Colonic mucosa (tissue), 4 donors: ENCODE measurements around the gene GSX2. TPM values are rescaled to one million over a fixed set of nuclear protein-coding genes. Genes with fewer than 3 reads are reported as not detected.

Experiments
- DNase-seq: peaks from one replicate; pipeline ENCODE4 v3.0.0-alpha.2; 2020
- H3K27ac ChIP-seq: fragments of 200-600 bp; one replicate; pipeline ENCODE4 v1.8.0; 2021
- H3K27me3 ChIP-seq: fragments of 200-600 bp; one replicate; pipeline ENCODE4 v1.8.0; 2021
- H3K36me3 ChIP-seq: fragments of 200-600 bp; one replicate; pipeline ENCODE4 v1.8.0; 2021
- H3K4me1 ChIP-seq: fragments of 200-600 bp; one replicate; pipeline ENCODE4 v1.8.0; 2021; ENCODE audit warnings: mild to moderate bottlenecking
- H3K4me3 ChIP-seq: fragments of 200-600 bp; one replicate; pipeline ENCODE4 v1.8.0; 2021
- H3K9ac ChIP-seq, 2 donors: one replicate each; pipeline ENCODE4 v1.7.0; 2013; ENCODE audit warnings: control low read depth in 2 of 2, low read depth in 2 of 2, low read length in 2 of 2
- H3K9me3 ChIP-seq: fragments of 200-600 bp; one replicate; pipeline ENCODE4 v1.8.0; 2021
- CTCF ChIP-seq: fragments of 200-600 bp; IDR thresholded peaks from one replicate; pipeline ENCODE4 v1.8.0; 2022; ENCODE audit warnings: antibody characterized with exemption, mild to moderate bottlenecking
- intact Hi-C: fragments of 100-400 bp; cut with DNase I; formaldehyde crosslinking; loops from one replicate; pipeline ENCODE4 v1.14.1; 2022
- total RNA-seq, 2 donors: library from RNA; stranded (reverse); fragmentation: NEBNext Ultra II Directional in 1 of 2; extraction: Animal tissue kit (Norgen Biotek cat#: 25700) in 1 of 2; gene quantifications; one replicate each; pipeline ENCODE4 v1.2.1, GENCODE V29; 2021
- donor health status: healthy.
- donor health status: DM: no; HTN: no; CAD: no.
- donor health status: DM: no; HTN: no; CAD: no.

Gene GSX2
- total RNA-seq, 2 donors from 2014 or later, result not detected

- Histone ChIP-seq H3K4me3 (no peak overlapping the region), H3K4me1 (no peaks in the 10 kb centered on the region), H3K27ac (no peak overlapping the region), H3K36me3 (no peaks in the 10 kb centered on the region), H3K9ac (no peak overlapping the region), H3K9me3 (no peaks in the 10 kb centered on the region), H3K27me3 (peaks cover 75% of the 10 kb centered on the region)
- intact Hi-C loops, result no loop called here
- DNase-seq, result no peak
- TF ChIP-seq CTCF, result no peak
Measured at GRCh38 chr4:54094451-54094850, 5.5 kb upstream of the GSX2 start.

- Histone ChIP-seq H3K4me1 (peaks cover 6% of the 10 kb centered on the region), H3K9ac (no peak overlapping the region), H3K4me3 (no peak overlapping the region), H3K9me3 (no peaks in the 10 kb centered on the region), H3K36me3 (no peaks in the 10 kb centered on the region), H3K27ac (no peak overlapping the region), H3K27me3 (peaks cover 77% of the 10 kb centered on the region)
- no peak for DNase-seq
- intact Hi-C loops, result no loop called here
- no peak for TF ChIP-seq CTCF
Measured at GRCh38 chr4:54095110-54095825, 4.7 kb upstream of the GSX2 start.

DNA sequence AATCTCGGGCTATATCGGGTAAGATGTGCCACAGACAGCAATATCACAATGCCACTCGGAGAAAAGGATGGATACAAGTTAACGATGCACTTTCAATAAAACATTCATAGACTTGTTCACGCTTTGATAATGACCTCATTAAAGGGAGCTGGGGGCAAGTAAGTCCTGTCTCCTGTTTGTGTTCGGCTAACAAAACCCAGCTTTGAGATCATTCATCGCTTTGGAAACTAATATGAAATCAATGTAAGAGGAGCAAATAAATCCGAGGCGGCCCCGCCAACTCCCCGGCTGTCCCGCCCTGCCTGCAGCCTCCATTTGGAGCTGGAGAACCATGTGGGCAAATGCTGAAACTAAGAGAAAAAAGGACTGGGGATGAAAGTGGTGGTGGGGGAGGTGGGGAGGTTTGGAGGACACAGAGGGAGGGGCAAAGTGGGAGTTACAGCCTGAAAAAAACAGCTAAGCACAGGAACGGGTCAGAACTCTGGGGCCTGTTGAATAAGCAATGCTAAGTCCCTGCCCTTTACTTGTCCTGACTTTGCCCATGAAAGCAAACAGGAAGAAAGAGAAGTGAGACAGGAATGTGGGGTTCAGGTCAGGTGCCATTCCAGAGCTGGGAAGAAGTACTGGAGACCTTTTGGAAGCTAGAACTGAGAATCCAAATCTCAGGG lies 3.5 kb upstream of the GSX2 start:
- no peak for TF ChIP-seq CTCF
- Histone ChIP-seq H3K36me3 (no peaks in the 10 kb centered on the region), H3K4me1 (peaks cover 6% of the 10 kb centered on the region), H3K9me3 (no peaks in the 10 kb centered on the region), H3K4me3 (no peak overlapping the region), H3K27ac (no peak overlapping the region), H3K9ac (no peak overlapping the region), H3K27me3 (peaks cover 85% of the 10 kb centered on the region)
- DNase-seq, result no peak
- intact Hi-C loops, result no loop called here

- Histone ChIP-seq H3K9ac (no peak overlapping the region), H3K4me1 (peaks cover 6% of the 10 kb centered on the region), H3K36me3 (no peaks in the 10 kb centered on the region), H3K4me3 (no peak overlapping the region), H3K27ac (no peak overlapping the region), H3K27me3 (peaks cover 91% of the 10 kb centered on the region), H3K9me3 (no peaks in the 10 kb centered on the region)
- no peak for DNase-seq
- intact Hi-C loops, result no loop called here
- TF ChIP-seq CTCF, result no peak
Measured at GRCh38 chr4:54097152-54097551, 2.8 kb upstream of the GSX2 start.

DNA sequence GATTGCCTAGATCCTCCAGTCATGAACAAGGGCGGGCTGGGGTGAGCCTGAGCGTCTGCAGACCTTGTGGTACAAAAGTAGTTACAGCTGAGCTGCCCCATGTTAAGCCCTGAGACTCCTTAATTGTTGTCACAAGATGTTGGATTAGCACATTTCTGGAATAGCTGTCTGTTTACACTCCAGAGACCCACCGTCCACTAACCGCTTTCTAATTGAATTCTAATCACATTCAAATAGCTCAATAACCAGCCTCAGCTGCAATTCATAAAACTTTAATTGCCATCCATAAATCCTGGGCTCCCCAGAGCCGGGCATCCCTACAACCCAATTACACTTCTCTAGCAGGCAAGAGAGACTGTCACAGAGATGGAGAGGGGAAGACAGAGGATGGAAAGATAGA lies 1.6 kb upstream of the GSX2 start:
- intact Hi-C loops, result no loop called here
- H3K4me3 ChIP-seq, result no peak overlapping the region
- TF ChIP-seq CTCF, result no peak

More for the DNA sequence above, 1.6 kb upstream of the GSX2 start:
- H3K27me3 ChIP-seq, result peaks cover 91% of the 10 kb centered on the region
- H3K27ac ChIP-seq, result no peak overlapping the region
- no peak for DNase-seq
- no peaks in the 10 kb centered on the region for H3K9me3 ChIP-seq
- H3K36me3 ChIP-seq, result no peaks in the 10 kb centered on the region
- peaks cover 6% of the 10 kb centered on the region for H3K4me1 ChIP-seq
- no peak overlapping the region for H3K9ac ChIP-seq
